GM21825 (cell line): ENCODE data around the gene NEDD8.

Experiments
- ATAC-seq: cut with Tn5 transposase; IDR thresholded peaks from one replicate; pipeline ENCODE4 v1.9.1; 2021; ENCODE audit warnings: mild to moderate bottlenecking, moderate library complexity; ENCODE audit not compliant: unreplicated experiment

NEDD8 gene

GRCh38 chr14:24264298-24264697, 32.1 kb upstream of the NEDD8 start:
- no peak for ATAC-seq

- ATAC-seq = no peak
Measured at GRCh38 chr14:24263848-24264247, 31.7 kb upstream of the NEDD8 start.

- no peak for ATAC-seq
Measured at GRCh38 chr14:24262821-24263733, 30.9 kb upstream of the NEDD8 start, which contains the start of gene TGM1. TGM1 (minus strand) TSS chr14:24263177; CDS start chr14:24262352, 825 bp downstream.

GRCh38 chr14:24261969-24262327, 29.8 kb upstream of the NEDD8 start:
- no peak for ATAC-seq

GRCh38 chr14:24261256-24261968, 29.2 kb upstream of the NEDD8 start:
- ATAC-seq = no peak

- no peak for ATAC-seq
Measured at GRCh38 chr14:24260780-24261157, 28.6 kb upstream of the NEDD8 start.

- no peak for ATAC-seq
Measured at GRCh38 chr14:24260026-24260779, 28.0 kb upstream of the NEDD8 start.

GRCh38 chr14:24259282-24260025, 27.3 kb upstream of the NEDD8 start:
- ATAC-seq = no peak

GRCh38 chr14:24258548-24259265, 26.5 kb upstream of the NEDD8 start:
- no peak for ATAC-seq

- no peak for ATAC-seq
Measured at GRCh38 chr14:24258119-24258518, 26.0 kb upstream of the NEDD8 start.

GRCh38 chr14:24256960-24257359, 24.8 kb upstream of the NEDD8 start:
- ATAC-seq = no peak

GRCh38 chr14:24255931-24256711, 24.0 kb upstream of the NEDD8 start:
- ATAC-seq = no peak

- ATAC-seq = no peak
Measured at GRCh38 chr14:24255438-24255837, 23.3 kb upstream of the NEDD8 start.

GRCh38 chr14:24254630-24255392, 22.6 kb upstream of the NEDD8 start:
- no peak for ATAC-seq

GRCh38 chr14:24253936-24254335, 21.8 kb upstream of the NEDD8 start:
- ATAC-seq = no peak

GRCh38 chr14:24252289-24253124, 20.3 kb upstream of the NEDD8 start:
- ATAC-seq = no peak

- no peak for ATAC-seq
Measured at GRCh38 chr14:24251880-24252288, 19.7 kb upstream of the NEDD8 start.

GRCh38 chr14:24250354-24250753, 18.2 kb upstream of the NEDD8 start:
- no peak for ATAC-seq
